Activated CD8-positive, alpha-beta memory T cell treated with anti-CD3 and anti-CD28 coated beads for 48 hours (primary cell): ENCODE data around the gene LRRC32.
A peak's percentile ranks its signal among the peaks of the same experiment; 100 is the strongest.
"Not testable (repeated sequence)": the region's sequence is repeated elsewhere in the genome, so short reads cannot be mapped to it uniquely, and the experiment has no call there.

Source experiments
- DNase-seq, 3 experiments: peaks; one replicate each; pipeline ENCODE4 v3.0.0-alpha.2; 2020; ENCODE audit warnings: low read depth in 2 of 3, low spot score in 2 of 3

The LRRC32 gene

GRCh38 chr11:76630600-76631281 is 39.8 kb downstream of the LRRC32 start:
- DNase-seq = no peak

- peak in 1 of 3 experiments; percentile 16 for DNase-seq
Observed at GRCh38 chr11:76629853-76630599, 40.5 kb downstream of the LRRC32 start.

GRCh38 chr11:76629116-76629852 is 41.3 kb downstream of the LRRC32 start:
- peak in 1 of 3 experiments; percentile 27 for DNase-seq

GRCh38 chr11:76628408-76628947 is 42.1 kb downstream of the LRRC32 start:
- peak; percentile 44 to 52 (median 51) for DNase-seq

- no peak for DNase-seq
Observed at GRCh38 chr11:76627606-76628005, 42.9 kb downstream of the LRRC32 start.

- peak; percentile 54 to 78 (median 64) for DNase-seq
Observed at GRCh38 chr11:76626921-76627401, 43.6 kb downstream of the LRRC32 start.

- DNase-seq = no peak
Observed at GRCh38 chr11:76626266-76626665, 44.3 kb downstream of the LRRC32 start.

GRCh38 chr11:76625472-76626186 is 44.9 kb downstream of the LRRC32 start:
- no peak for DNase-seq

GRCh38 chr11:76624500-76625379 is 45.8 kb downstream of the LRRC32 start:
- DNase-seq = no peak

- no peak for DNase-seq
Observed at GRCh38 chr11:76623884-76624419, 46.6 kb downstream of the LRRC32 start.

- DNase-seq = no peak
Observed at GRCh38 chr11:76623171-76623883, 47.2 kb downstream of the LRRC32 start.

- DNase-seq = no peak
Observed at GRCh38 chr11:76622493-76623094, 48.0 kb downstream of the LRRC32 start.

GRCh38 chr11:76621868-76622267 is 48.7 kb downstream of the LRRC32 start:
- no peak for DNase-seq

- DNase-seq = no peak
Observed at GRCh38 chr11:76621466-76621865, 49.1 kb downstream of the LRRC32 start.

GRCh38 chr11:76620489-76620888 is 50.1 kb downstream of the LRRC32 start:
- DNase-seq = no peak

GRCh38 chr11:76619801-76620200 is 50.7 kb downstream of the LRRC32 start:
- DNase-seq = not testable (repeated sequence)

- DNase-seq = no peak
Observed at GRCh38 chr11:76617553-76618265, 52.8 kb downstream of the LRRC32 start.
